Trophoblast cell (in vitro differentiated cells and primary cell): ENCODE data around the gene FAM163A.
"Not testable (repeated sequence)": the region's sequence is repeated elsewhere in the genome, so short reads cannot be mapped to it uniquely, and the experiment has no call there.

Experiments used
- DNase-seq, 2 donors: peaks; one replicate each; pipeline ENCODE4 v3.0.0-alpha.2; 2016
- H2AFZ ChIP-seq: 2 replicates; pipeline ENCODE4 v1.6.1; 2013; ENCODE audit warnings: low read length, moderate library complexity, mild to moderate bottlenecking; ENCODE audit not compliant: insufficient read depth, poor library complexity
- H2AK5ac ChIP-seq: 2 replicates; pipeline ENCODE4 v1.6.1; 2013; ENCODE audit warnings: mild to moderate bottlenecking, low read length
- H2BK120ac ChIP-seq: 2 replicates; pipeline ENCODE4 v1.6.1; 2013; ENCODE audit warnings: low read length, mild to moderate bottlenecking, moderate library complexity; ENCODE audit not compliant: insufficient read depth, poor library complexity
- H2BK12ac ChIP-seq: 2 replicates; pipeline ENCODE4 v1.6.1; 2013; ENCODE audit warnings: mild to moderate bottlenecking, low read length, moderate library complexity
- H2BK5ac ChIP-seq: 2 replicates; pipeline ENCODE4 v1.6.1; 2013; ENCODE audit warnings: low read length, low read depth, moderate library complexity, mild to moderate bottlenecking; ENCODE audit not compliant: poor library complexity
- H3K14ac ChIP-seq: 2 replicates; pipeline ENCODE4 v1.6.1; 2013; ENCODE audit warnings: mild to moderate bottlenecking, low read length
- H3K18ac ChIP-seq: 2 replicates; pipeline ENCODE4 v1.6.1; 2013; ENCODE audit warnings: mild to moderate bottlenecking, low read length
- H3K23ac ChIP-seq: 2 replicates; pipeline ENCODE4 v1.6.1; 2013; ENCODE audit warnings: low read length
- H3K27ac ChIP-seq: 2 replicates; pipeline ENCODE4 v1.5.1; 2013; ENCODE audit warnings: low read depth, mild to moderate bottlenecking, inconsistent platforms, low read length, moderate library complexity
- H3K27me3 ChIP-seq: 2 replicates; pipeline ENCODE4 v1.6.1; 2013; ENCODE audit warnings: inconsistent platforms, mild to moderate bottlenecking, low read length, moderate library complexity; ENCODE audit not compliant: insufficient read depth
- H3K36me3 ChIP-seq, 2 experiments: 1 replicate in 1 of 2; 2 replicates in 1 of 2; pipeline ENCODE4 v1.6.1; 2013; ENCODE audit warnings: low read length in 2 of 2, mild to moderate bottlenecking in 2 of 2, moderate library complexity in 1 of 2; ENCODE audit not compliant: insufficient read depth in 2 of 2, control insufficient read depth in 1 of 2
- H3K4ac ChIP-seq: 2 replicates; pipeline ENCODE4 v1.6.1; 2013; ENCODE audit warnings: low read depth, mild to moderate bottlenecking, low read length, moderate library complexity
- H3K4me1 ChIP-seq, 2 experiments: 1 replicate in 1 of 2; 2 replicates in 1 of 2; pipeline ENCODE4 v1.6.1; 2013; ENCODE audit warnings: low read length in 2 of 2, mild to moderate bottlenecking in 2 of 2, moderate library complexity in 1 of 2; ENCODE audit not compliant: insufficient read depth in 2 of 2, control insufficient read depth in 1 of 2
- H3K4me2 ChIP-seq: 2 replicates; pipeline ENCODE4 v1.6.1; 2013; ENCODE audit warnings: inconsistent platforms, mild to moderate bottlenecking, low read length, moderate library complexity
- H3K4me3 ChIP-seq: 2 replicates; pipeline ENCODE4 v1.5.1; 2013; ENCODE audit warnings: mild to moderate bottlenecking, low read depth, low read length, inconsistent platforms
- H3K79me1 ChIP-seq: one replicate; pipeline ENCODE4 v1.6.1; 2013; ENCODE audit warnings: low read length
- H3K79me2 ChIP-seq: 2 replicates; pipeline ENCODE4 v1.6.1; 2013; ENCODE audit warnings: low read length, mild to moderate bottlenecking; ENCODE audit not compliant: control insufficient read depth, insufficient read depth, poor library complexity
- H3K9ac ChIP-seq: 2 replicates; pipeline ENCODE4 v1.6.1; 2013; ENCODE audit warnings: mild to moderate bottlenecking, low read length
- H3K9me3 ChIP-seq: 2 replicates; pipeline ENCODE4 v1.6.1; 2013; ENCODE audit warnings: low read depth, mild to moderate bottlenecking, control low read depth, inconsistent platforms, low read length; ENCODE audit not compliant: insufficient read depth
- H4K12ac ChIP-seq: 2 replicates; pipeline ENCODE4 v1.6.1; 2013; ENCODE audit warnings: low read depth, mild to moderate bottlenecking, low read length, moderate library complexity
- H4K8ac ChIP-seq: 2 replicates; pipeline ENCODE4 v1.6.1; 2013; ENCODE audit warnings: low read depth, mild to moderate bottlenecking, low read length, moderate library complexity
- H4K91ac ChIP-seq: one replicate; pipeline ENCODE4 v1.6.1; 2013; ENCODE audit warnings: low read depth, mild to moderate bottlenecking, low read length, moderate library complexity
- WGBS: extraction: QIAGEN DNeasy Blood & Tissue Kit; methylation state at CpG from one replicate; pipeline ENCODE4 v1.1.7; 2013; ENCODE audit warnings: missing lambda C conversion rate; ENCODE audit not compliant: insufficient read length, insufficient coverage; ENCODE audit errors: extremely low coverage; 5-methylcytosine and 5-hydroxymethylcytosine counted together

FAM163A gene

GRCh38 chr1:179853102-179853501 lies 110.0 kb downstream of the FAM163A start:
- no peaks in the 10 kb centered on the region for H3K27me3 ChIP-seq
- H3K79me2 ChIP-seq = no peaks in the 10 kb centered on the region
- WGBS = no CpG with 5 or more reads among the region's 1 CpG
- H3K4me3 ChIP-seq = no peak overlapping the region
- H2BK12ac ChIP-seq = no peak overlapping the region
- H3K4ac ChIP-seq = no peak overlapping the region
- DNase-seq = no peak
- H3K79me1 ChIP-seq = no peaks in the 10 kb centered on the region
- H3K9ac ChIP-seq = no peak overlapping the region
- H3K36me3 ChIP-seq = peaks cover 14 to 20% of the 10 kb centered on the region in 2 experiments
- H4K12ac ChIP-seq = no peak overlapping the region
- no peak overlapping the region for H2AFZ ChIP-seq
- no peak overlapping the region for H4K91ac ChIP-seq
- H3K14ac ChIP-seq = no peak overlapping the region
- H3K4me2 ChIP-seq = no peak overlapping the region
- H2BK5ac ChIP-seq = no peak overlapping the region
- H4K8ac ChIP-seq = no peak overlapping the region
- no peak overlapping the region for H2BK120ac ChIP-seq
- H3K18ac ChIP-seq = no peak overlapping the region
- no peaks in the 10 kb centered on the region for H3K9me3 ChIP-seq
- no peak overlapping the region for H2AK5ac ChIP-seq
- H3K4me1 ChIP-seq = peaks cover 0 to 2% of the 10 kb centered on the region in 2 experiments
- H3K23ac ChIP-seq = no peak overlapping the region
- no peak overlapping the region for H3K27ac ChIP-seq

- H3K4me3 ChIP-seq, H3K27me3 ChIP-seq: not testable (repeated sequence)
Observed at GRCh38 chr1:179855831-179856230, 112.7 kb downstream of the FAM163A start.

GRCh38 chr1:179856296-179856695 lies 113.2 kb downstream of the FAM163A start:
- no peak overlapping the region for H4K8ac ChIP-seq
- no peak overlapping the region for H3K4me2 ChIP-seq
- no peak overlapping the region for H3K23ac ChIP-seq
- no peak overlapping the region for H3K4ac ChIP-seq
- no peak overlapping the region for H3K27ac ChIP-seq
- H2AK5ac ChIP-seq = no peak overlapping the region
- no peak overlapping the region for H2AFZ ChIP-seq
- H2BK120ac ChIP-seq = no peak overlapping the region
- H2BK5ac ChIP-seq = no peak overlapping the region
- H3K79me1 ChIP-seq = no peaks in the 10 kb centered on the region
- H3K36me3 ChIP-seq = peaks cover 9 to 10% of the 10 kb centered on the region in 2 experiments
- no peaks in the 10 kb centered on the region for H3K9me3 ChIP-seq
- no peak overlapping the region for H3K14ac ChIP-seq
- H3K27me3 ChIP-seq = no peaks in the 10 kb centered on the region
- no peak overlapping the region for H3K9ac ChIP-seq
- H4K91ac ChIP-seq = no peak overlapping the region
- peak; percentile 30 to 74 for DNase-seq
- peaks cover 0 to 2% of the 10 kb centered on the region in 2 experiments for H3K4me1 ChIP-seq
- no peak overlapping the region for H2BK12ac ChIP-seq
- no peak overlapping the region for H3K18ac ChIP-seq
- no peak overlapping the region for H3K4me3 ChIP-seq
- no peak overlapping the region for H4K12ac ChIP-seq
- no CpG with 5 or more reads among the region's 2 CpGs for WGBS
- no peaks in the 10 kb centered on the region for H3K79me2 ChIP-seq

More at GRCh38 chr1:179855831-179856230, 112.7 kb downstream of the FAM163A start:
- not testable (repeated sequence) for H3K18ac ChIP-seq, H3K9ac ChIP-seq, H3K79me2 ChIP-seq, H2BK12ac ChIP-seq, H4K91ac ChIP-seq, H3K27ac ChIP-seq, H3K23ac ChIP-seq, H2AK5ac ChIP-seq, H3K79me1 ChIP-seq, H2AFZ ChIP-seq, H3K14ac ChIP-seq, H4K8ac ChIP-seq, H2BK120ac ChIP-seq, H3K4me1 ChIP-seq, H3K4ac ChIP-seq, H2BK5ac ChIP-seq, H3K9me3 ChIP-seq, H3K4me2 ChIP-seq, H4K12ac ChIP-seq
- H3K36me3 ChIP-seq = peaks cover 10 to 12% of the 10 kb centered on the region in 2 experiments
- no CpG with 5 or more reads among the region's 4 CpGs for WGBS
- peak; percentile 61 to 78 for DNase-seq

DNA sequence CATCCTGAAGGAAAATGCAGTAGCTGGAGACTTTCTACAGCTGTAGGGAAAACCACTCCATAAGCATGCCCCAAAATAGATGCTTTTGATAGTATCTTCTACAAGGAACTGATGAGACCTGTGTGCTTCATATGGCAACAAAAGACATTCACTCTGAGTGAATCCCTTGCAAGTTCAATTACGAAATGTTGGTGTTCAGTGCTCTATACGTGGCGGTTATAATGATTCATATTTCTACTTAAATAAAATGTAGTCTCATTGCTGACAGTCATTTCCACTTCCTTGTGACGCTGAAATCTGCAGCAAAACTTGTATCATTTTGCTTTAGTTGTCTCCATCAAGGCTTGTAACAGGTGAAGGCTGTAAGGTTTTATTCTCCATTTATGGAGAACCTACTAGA lies 113.9 kb downstream of the FAM163A start:
- no peak overlapping the region for H3K18ac ChIP-seq
- H3K36me3 ChIP-seq = peaks cover 11 to 12% of the 10 kb centered on the region in 2 experiments
- no peaks in the 10 kb centered on the region for H3K79me1 ChIP-seq
- no peak overlapping the region for H4K91ac ChIP-seq
- no peak overlapping the region for H2BK5ac ChIP-seq
- H3K4me3 ChIP-seq = no peak overlapping the region
- no CpG with 5 or more reads among the region's 4 CpGs for WGBS
- no peak overlapping the region for H2AFZ ChIP-seq
- H3K14ac ChIP-seq = no peak overlapping the region
- no peaks in the 10 kb centered on the region for H3K27me3 ChIP-seq
- no peaks in the 10 kb centered on the region for H3K9me3 ChIP-seq
- H4K12ac ChIP-seq = no peak overlapping the region
- no peaks in the 10 kb centered on the region for H3K79me2 ChIP-seq
- no peak overlapping the region for H4K8ac ChIP-seq
- H2AK5ac ChIP-seq = no peak overlapping the region
- H3K23ac ChIP-seq = no peak overlapping the region
- DNase-seq = peak in 1 of 2 donors; percentile 50
- H3K27ac ChIP-seq = no peak overlapping the region
- no peak overlapping the region for H2BK12ac ChIP-seq
- H3K4me1 ChIP-seq = peaks cover 0 to 2% of the 10 kb centered on the region in 2 experiments
- H3K4ac ChIP-seq = no peak overlapping the region
- H3K4me2 ChIP-seq = no peak overlapping the region
- no peak overlapping the region for H2BK120ac ChIP-seq
- no peak overlapping the region for H3K9ac ChIP-seq
